LNCAP (cell line): ENCODE results near the gene RCAN1.

ENCODE experiments used
- TF ChIP-seq, protein P1 (sequence below): fragments of 450-650 bp; IDR thresholded peaks from 2 replicates; pipeline ENCODE4 v1.5.1; 2017; ENCODE audit warnings: mild to moderate bottlenecking

RCAN1 gene

DNA sequence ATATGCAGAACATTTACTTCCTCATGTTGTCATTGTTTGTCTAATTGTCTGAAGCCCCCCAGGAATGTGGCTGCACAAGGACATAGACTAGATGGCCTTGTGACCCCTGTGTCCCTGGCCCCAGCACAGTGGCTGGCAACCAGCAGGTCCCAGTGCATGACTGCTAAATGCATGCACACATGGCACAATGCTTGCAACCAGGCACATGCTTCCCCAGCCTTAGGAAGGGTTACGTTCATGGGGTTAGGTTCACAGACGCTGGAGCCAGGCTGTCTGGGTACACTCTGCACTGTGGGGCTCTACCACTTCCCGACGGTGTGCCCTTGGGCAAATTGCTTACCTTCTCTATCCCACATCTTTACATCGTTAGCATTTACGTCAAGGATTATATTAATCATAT, 32.6 kb upstream of the RCAN1 start:
- TF ChIP-seq, protein P1, sequence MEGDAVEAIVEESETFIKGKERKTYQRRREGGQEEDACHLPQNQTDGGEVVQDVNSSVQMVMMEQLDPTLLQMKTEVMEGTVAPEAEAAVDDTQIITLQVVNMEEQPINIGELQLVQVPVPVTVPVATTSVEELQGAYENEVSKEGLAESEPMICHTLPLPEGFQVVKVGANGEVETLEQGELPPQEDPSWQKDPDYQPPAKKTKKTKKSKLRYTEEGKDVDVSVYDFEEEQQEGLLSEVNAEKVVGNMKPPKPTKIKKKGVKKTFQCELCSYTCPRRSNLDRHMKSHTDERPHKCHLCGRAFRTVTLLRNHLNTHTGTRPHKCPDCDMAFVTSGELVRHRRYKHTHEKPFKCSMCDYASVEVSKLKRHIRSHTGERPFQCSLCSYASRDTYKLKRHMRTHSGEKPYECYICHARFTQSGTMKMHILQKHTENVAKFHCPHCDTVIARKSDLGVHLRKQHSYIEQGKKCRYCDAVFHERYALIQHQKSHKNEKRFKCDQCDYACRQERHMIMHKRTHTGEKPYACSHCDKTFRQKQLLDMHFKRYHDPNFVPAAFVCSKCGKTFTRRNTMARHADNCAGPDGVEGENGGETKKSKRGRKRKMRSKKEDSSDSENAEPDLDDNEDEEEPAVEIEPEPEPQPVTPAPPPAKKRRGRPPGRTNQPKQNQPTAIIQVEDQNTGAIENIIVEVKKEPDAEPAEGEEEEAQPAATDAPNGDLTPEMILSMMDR, result no peak

DNA sequence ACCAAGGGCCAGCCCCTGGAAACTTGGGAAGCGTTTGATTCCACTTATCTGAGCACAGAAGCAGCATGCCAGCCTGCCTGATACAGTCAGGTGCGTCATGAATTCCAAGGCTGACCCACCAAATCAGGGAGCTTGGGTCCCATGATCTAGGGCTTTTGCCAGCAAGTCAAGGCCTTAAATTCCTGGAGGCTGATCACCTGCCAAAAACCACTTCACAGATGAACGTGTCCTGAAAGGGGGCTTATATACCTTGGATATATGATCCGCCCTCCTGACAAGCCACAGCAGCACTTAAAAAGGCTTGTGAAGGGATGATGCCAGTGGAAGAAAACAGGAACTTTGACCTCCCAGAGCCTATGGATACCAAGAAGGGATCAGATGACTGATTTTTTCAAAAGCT, 29.9 kb upstream of the RCAN1 start:
- TF ChIP-seq, protein P1, result no peak

DNA sequence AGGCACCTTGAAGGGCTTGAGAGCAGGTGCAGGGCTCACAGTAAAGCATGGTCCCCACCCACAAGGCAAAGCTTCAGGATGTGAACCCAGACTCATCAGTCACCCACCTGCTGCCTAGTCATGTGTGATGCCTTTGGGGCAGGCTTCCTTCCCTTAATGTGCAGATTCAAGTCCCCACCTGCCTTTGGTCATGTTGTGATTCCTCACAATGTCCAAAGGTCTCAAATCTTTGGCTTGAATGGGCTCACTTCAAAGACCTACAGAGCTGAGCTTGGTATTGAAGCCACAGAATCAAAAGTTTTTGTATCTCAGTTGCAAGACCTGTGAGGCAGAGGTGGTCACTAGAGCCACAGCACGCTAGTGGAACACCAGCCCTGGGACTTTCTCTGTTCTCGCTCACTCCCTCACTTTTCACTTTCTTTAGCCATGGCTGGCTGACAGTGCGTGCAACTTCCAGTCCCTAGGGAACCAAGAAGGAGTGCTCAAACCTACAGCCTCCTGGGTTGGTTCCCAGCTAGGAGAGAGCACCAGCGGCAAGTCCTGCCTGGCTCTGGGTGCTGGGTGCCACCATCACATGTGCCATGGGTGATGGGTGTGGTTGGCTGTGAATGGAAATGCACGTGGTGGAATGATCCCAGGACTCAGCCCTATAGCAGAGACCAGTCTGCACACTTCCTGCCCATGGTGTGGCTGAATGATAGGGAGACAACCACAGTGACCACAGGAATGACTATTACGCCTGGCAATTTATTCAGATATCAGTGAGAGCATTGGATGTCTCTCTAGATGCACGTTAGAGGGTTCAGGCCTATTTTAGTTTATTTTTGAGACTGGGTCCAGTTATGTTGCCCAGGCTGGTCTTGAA, 27.5 kb upstream of the RCAN1 start:
- TF ChIP-seq, protein P1, result no peak

DNA sequence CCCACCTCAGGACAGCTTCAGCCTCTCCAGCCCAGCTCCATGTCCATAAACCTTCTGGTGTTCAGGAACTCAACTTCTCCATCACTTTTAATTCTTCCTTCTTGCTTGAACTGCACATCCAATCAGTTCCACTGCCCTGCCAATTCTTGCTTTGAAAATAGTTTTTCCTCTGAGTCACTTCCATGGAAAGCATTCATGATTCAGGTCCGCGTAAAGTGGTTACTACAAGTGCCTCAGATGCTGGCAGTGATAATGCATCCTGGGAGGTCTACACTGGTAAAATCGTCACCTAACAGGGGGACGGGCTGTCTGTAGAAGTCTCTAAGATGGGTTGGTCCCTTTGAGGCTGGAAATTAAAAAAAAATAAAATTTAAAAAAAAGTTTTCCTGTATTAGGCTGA, 25.9 kb upstream of the RCAN1 start:
- TF ChIP-seq, protein P1, result no peak

DNA sequence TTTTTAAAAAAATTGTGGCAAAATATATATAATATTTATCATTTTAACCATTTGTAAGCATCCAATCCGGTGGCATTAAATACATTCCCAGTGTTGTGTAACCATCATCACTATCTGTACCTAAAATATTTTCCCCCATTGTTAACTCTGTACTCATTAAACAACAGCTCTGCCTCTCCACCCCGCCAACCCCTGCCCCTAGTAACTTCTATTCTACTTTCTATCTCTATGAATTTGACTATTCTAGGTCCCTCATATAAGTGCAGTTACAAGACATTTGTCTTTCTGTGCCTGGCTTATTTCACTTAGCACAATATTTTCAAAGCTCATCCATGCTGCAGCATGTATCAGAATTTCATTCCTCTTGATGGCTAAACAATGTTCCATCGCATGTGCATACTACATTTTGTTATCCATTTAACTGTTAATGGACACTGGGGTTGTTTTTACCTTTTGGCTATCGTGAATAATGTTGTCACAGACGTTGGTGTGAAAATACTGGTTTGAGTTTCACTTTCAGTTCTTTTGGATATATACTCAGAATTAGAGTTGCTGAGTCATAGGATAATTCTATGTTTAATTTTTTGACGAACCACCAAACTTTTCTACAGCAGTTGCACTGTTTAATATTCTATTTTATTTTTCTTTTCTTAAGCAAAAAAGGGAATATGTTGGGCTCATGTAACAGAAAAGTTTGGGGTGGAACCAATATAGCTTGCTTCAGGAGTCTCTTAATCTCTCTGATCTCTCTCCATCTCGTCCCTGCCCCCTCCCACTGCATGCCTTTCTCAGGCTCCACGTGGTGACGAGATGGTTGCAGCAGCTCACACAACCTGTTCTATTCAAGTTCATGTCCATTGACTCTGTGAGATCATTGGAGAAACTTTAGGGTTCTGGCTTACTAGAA, 25.2 kb upstream of the RCAN1 start:
- TF ChIP-seq, protein P1, result no peak

DNA sequence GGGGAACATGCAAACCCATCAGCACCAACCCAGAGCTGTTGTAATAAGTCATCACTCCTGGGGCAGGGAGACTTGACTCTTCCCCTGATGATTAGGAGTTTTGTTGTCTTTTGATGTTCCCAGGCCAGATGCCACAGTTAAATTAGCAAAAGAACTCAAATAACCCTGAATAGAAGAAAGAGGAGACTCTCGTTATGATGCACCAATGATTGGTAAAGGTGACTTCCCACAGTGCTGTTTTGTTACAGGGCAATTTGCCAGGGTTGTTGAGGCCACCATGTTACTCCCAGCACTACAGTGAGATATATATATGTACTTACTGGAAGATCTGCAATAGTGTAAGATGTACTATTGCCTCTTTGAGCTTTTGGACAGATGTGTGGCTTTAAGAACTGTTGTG, 24.3 kb upstream of the RCAN1 start:
- TF ChIP-seq, protein P1, result no peak

DNA sequence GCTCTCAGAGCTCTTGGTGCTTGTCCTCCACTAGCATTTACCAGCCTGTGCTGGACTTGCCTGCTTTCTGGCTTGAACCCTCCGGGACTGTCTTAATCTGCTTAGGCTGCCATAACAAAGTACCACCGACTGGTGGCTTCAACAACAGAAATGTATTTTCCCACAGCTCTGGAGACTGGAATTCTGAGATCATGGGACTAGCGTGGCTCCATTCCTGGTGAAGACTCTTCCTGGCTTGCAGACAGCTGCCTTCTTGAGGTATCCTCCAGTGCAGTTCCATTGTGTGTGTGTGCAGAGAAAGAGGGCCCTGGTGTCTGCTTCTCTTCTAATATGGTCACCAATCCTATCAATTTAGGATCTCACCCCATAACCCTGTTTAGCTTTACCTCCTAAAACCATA, 22.0 kb upstream of the RCAN1 start:
- TF ChIP-seq, protein P1, result no peak
